Activated T-helper 1 cell treated with anti-CD3 and anti-CD28 coated beads, Interleukin-12 subunit alpha, Interleukin-12 subunit beta, Interleukin-2, Interleukin-4 antibody, amounts not matched to agents 30 ng/mL and 10 ng/mL and 1 ng/mL, durations not matched to agents 14 hours and 24 hours and 36 hours (primary cell): Measurements from ENCODE around the gene EIF1AD. TPM values are rescaled to one million over a fixed set of nuclear protein-coding genes. Genes with fewer than 3 reads are reported as not detected.
"Not testable (repeated sequence)": the region's sequence is repeated elsewhere in the genome, so short reads cannot be mapped to it uniquely, and the experiment has no call there.

Experiments
- DNase-seq: peaks from one replicate; pipeline ENCODE4 v3.0.0; 2021; ENCODE audit warnings: low spot score
- H3K27ac Mint-ChIP-seq: one replicate; pipeline ENCODE4 v1.8.0; 2021; ENCODE audit warnings: mild to moderate bottlenecking, mixed read lengths
- H3K27me3 Mint-ChIP-seq: one replicate; pipeline ENCODE4 v1.8.0; 2022; ENCODE audit warnings: mild to moderate bottlenecking, moderate library complexity, mixed read lengths; ENCODE audit not compliant: insufficient read depth
- H3K36me3 Mint-ChIP-seq: one replicate; pipeline ENCODE4 v1.8.0; 2021; ENCODE audit warnings: low read depth, mixed read lengths
- H3K4me1 Mint-ChIP-seq: one replicate; pipeline ENCODE4 v1.8.0; 2021; ENCODE audit warnings: low read depth, mixed read lengths
- H3K4me3 Mint-ChIP-seq: one replicate; pipeline ENCODE4 v1.8.0; 2021; ENCODE audit warnings: mild to moderate bottlenecking, moderate library complexity, mixed read lengths
- H3K9me3 Mint-ChIP-seq: one replicate; pipeline ENCODE4 v1.8.0; 2021; ENCODE audit warnings: mixed read lengths
- intact Hi-C: fragments of 100-400 bp; cut with micrococcal nuclease; formaldehyde crosslinking; loops from one replicate; pipeline ENCODE4 v1.15.1; 2024
- total RNA-seq: library from RNA; stranded (reverse); gene quantifications from 2 replicates; pipeline ENCODE4 v1.2.3, GENCODE V29; 2022

Gene EIF1AD
- total RNA-seq, 1 donor from 2014 or later: 70.7 TPM

DNA sequence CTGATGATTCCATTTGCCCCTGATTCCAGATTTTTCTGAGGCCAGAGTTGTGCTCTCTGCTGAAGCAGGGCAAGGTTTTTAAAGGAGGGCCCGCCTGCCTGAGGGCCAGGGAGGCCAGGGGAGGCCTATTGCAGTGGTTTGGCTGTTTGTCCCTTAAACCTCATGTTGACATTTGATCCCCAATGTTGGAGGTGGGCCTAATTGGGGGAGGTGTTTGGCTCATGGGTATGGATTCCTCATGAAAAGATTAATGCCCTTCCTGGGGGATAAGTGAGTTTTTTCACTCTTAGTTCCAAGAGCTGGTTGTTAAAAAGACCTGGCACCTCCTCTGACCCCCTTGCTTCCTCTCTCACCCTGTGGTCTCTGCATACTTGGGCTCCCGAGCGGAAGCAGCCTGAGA lies 37.8 kb upstream of the EIF1AD start:
- no peak for DNase-seq
- no peak overlapping the region for H3K27ac Mint-ChIP-seq
- no peaks in the 10 kb centered on the region for H3K9me3 Mint-ChIP-seq
- no peak overlapping the region for H3K4me3 Mint-ChIP-seq
- H3K4me1 Mint-ChIP-seq: peaks cover 5% of the 10 kb centered on the region
- intact Hi-C loops: no loop called here
- no peaks in the 10 kb centered on the region for H3K36me3 Mint-ChIP-seq
- H3K27me3 Mint-ChIP-seq: peaks cover 13% of the 10 kb centered on the region

DNA sequence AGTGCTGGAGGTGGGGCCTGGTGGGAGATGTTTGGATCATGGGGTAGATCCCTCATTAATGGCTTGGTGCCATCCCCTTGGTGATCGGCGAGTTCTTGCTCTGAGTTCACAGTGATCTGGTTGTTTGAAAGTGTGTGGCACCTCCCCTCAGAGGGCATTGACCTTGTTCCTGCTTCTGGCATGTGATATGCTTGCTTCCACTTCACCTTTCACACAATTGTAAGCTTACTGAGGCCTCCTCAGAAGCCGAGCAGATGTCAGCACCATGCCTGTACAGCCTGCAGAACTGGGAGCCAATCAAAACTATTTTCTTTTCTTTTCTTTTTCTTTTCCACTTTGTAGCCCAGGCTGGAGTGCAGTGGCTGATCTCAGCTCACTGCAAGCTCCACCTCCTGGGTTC lies 35.4 kb upstream of the EIF1AD start:
- Mint-ChIP-seq H3K4me3 (no peak overlapping the region), H3K36me3 (no peaks in the 10 kb centered on the region), H3K4me1 (no peaks in the 10 kb centered on the region), H3K27ac (no peak overlapping the region), H3K9me3 (no peaks in the 10 kb centered on the region), H3K27me3 (peaks cover 10% of the 10 kb centered on the region)
- DNase-seq: no peak
- intact Hi-C loops: no loop called here

DNA sequence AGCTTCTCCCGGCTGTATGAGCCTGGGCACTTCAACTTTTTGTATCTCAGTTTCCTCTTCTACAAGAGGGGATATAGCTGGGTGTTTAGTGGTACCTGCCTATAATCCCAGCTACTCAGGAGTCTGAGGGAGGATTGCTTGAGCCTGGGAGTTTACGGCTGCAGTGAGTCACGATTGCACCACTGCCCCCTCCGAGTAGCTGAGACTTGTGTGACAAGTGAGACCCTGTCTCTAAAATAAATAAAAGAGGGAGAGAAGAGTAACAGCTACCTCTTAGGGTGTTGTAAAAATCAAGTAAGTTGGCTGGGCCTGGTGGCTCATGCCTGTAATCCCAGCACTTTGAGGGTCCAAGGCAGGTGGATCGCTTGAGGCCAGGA lies 34.4 kb upstream of the EIF1AD start:
- Mint-ChIP-seq H3K4me1 (no peaks in the 10 kb centered on the region), H3K27me3 (peaks cover 10% of the 10 kb centered on the region), H3K4me3 (no peak overlapping the region), H3K9me3 (no peaks in the 10 kb centered on the region), H3K27ac (no peak overlapping the region), H3K36me3 (no peaks in the 10 kb centered on the region)
- no peak for DNase-seq
- intact Hi-C loops: no loop called here

DNA sequence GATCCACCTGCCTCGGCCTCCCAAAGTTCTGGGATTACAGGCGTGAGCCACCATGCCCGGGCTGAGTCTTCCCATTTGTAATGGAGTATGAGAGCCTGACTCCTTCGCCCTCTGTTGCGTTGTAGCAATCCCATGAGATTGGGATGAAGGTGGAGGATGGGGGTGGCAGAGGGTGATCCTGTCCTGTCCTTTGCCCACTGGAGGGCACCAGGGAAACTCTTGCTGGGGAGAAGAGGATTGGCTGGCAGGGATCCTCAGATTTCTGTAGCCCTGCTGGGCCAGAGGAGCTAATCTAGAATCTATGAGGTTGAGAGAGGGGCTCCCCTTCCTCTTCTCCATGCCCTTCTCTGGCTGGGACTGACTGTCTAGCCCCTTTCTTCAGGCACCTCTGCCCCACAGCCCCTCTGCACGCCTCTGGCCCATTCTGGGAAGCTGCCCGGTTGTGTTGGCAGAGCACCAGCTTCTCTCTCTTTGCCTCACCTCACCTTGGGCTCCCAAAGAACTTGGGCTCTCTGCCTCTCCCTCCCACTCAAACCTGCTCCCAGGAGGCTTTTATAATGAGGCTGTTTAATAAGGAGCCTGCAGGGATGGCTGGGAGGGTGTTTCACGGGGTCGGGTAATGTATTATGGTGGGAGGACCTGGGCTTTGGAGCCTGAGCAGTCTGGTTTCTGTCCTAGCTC lies 33.8 kb upstream of the EIF1AD start:
- Mint-ChIP-seq H3K36me3 (no peaks in the 10 kb centered on the region), H3K27ac (no peak overlapping the region), H3K4me3 (no peak overlapping the region), H3K4me1 (no peaks in the 10 kb centered on the region), H3K27me3 (peaks cover 10% of the 10 kb centered on the region), H3K9me3 (no peaks in the 10 kb centered on the region)
- intact Hi-C loops: no loop called here
- DNase-seq: no peak

DNA sequence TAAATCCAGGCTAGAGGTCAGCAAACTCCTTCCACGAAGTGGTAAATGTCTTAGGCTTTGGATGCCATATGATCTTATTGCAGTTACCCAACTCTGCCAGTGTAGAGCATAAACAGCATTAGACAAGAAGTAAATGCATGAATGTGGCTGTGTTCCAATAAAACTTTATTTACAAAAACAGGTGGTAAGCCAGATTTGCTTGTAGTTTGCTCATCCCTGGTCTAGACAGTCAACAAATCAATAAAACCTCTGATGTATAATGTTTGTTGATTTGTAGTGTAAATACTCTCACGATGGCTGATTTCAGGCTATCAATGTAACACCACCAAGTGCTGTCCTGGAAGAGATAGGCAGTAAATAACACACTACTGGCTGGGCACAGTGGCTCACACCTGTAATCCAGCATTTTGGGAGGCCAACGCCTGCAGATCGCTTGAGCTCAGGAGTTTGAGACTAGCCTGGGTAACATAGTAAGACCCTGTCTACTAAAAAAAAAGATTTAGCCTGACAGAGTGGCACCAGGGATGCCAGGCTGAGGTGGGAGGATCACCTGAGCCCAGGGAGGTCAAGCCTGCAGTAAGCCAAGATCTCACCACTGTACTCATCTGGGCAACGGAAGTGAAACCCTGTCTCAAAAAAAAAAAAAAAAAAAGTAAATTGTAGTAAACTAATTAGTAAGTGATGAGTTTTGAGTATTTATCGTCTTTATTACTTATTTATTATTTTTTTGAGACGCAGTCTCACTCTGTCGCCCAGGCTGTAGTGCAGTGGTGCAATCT lies 31.2 kb upstream of the EIF1AD start:
- Mint-ChIP-seq H3K4me1 (no peaks in the 10 kb centered on the region), H3K36me3 (no peaks in the 10 kb centered on the region), H3K27ac (no peak overlapping the region), H3K27me3 (peaks cover 8% of the 10 kb centered on the region), H3K9me3 (no peaks in the 10 kb centered on the region), H3K4me3 (no peak overlapping the region)
- intact Hi-C loops: no loop called here
- no peak for DNase-seq

DNA sequence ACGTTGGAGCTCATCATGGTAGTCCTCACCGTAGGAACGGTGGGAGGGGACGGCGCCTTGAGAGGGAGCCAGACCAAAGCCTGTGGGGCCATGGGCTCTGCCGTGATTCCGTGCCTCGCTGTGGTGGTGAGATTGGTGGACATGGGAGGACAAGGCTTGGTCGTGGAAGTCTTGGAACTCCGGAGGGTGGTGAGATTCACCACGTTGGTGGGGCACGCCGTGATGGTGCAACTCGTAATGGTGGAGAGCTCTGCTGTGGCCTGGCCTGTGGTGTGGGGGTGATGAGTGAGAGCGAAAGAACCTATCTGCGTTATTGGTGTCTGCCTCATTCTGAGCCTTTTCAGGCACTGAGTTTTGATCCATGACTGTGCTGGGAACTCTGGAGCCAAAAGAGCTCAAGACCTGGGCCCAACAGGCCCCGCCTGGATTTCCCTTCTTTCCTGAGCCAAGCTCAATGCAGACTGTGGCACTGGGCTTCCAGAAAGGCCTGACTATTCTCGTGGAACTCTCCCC lies 24.1 kb upstream of the EIF1AD start, which contains the start of gene CATSPER1:
Gene CATSPER1, minus strand, starts transcription at position 463 of the 513 bp plus-strand sequence. Its CDS starts 100 bp downstream, at position 363.
- H3K4me3 Mint-ChIP-seq: no peak within 1 kb of the TSS
- DNase-seq: no peak
- intact Hi-C loops: no loop called here
- peaks cover 6% of the 10 kb centered on the region for H3K4me1 Mint-ChIP-seq
- no peaks in the 10 kb centered on the region for H3K9me3 Mint-ChIP-seq
- H3K36me3 Mint-ChIP-seq: no peaks in the 10 kb centered on the region
- peaks cover 13% of the 10 kb centered on the region for H3K27me3 Mint-ChIP-seq
- H3K27ac Mint-ChIP-seq: no peak within 1 kb of the TSS

DNA sequence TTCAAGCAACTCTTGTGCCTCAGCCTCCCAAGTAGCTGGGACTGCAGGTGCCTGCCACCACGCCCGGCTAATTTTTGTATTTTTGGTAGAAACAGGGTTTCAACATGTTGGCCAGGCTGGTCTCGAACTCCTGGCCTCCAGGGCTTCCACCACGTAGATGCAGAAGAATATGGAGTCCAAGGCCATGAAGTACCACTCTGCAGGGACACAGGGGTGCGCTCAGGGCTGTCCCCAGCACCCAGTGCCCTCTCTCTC lies 21.2 kb upstream of the EIF1AD start:
- H3K36me3 Mint-ChIP-seq, intact Hi-C loops, H3K4me1 Mint-ChIP-seq, H3K4me3 Mint-ChIP-seq, H3K27me3 Mint-ChIP-seq, DNase-seq, H3K27ac Mint-ChIP-seq, H3K9me3 Mint-ChIP-seq: not testable (repeated sequence)

DNA sequence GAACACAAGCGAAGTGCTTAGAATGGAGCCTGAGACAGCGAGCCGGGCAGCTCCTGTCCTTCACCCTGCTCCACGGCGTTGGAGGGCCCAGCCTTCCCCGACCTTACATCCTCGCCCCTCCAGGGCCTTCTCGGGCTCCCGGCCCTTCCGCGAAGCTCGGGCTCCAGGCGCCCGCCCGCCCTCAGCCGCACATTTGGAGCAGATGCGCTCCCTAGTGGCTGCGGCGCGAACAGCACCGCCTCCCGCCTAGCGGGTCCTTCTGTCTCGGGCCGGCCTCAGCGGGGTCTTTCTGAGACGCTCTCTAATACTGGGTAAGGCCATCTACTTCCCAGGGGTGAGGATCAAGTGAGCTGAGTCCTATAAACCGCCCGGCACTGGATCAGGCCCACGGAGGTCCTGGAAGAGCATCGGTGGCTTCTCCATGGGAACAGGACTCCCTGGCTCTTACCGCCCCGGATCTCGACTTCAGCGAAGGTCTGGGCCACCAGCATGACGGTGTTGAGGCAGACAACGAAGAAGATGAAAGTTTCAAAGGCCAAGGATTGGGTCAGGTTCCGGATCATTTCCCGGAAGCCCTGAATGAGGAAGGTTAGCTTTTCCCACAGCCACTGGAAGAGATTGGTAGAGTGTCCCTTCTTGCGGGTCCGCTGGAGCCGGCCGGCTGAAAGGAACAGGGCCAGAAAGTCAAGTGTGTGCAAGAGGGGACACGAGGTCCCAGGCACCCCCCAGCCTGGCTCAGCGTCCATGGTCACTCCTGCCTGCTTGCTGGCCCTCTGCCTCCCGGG lies 20.6 kb upstream of the EIF1AD start:
- peak; percentile 73 for DNase-seq
- H3K4me3 Mint-ChIP-seq: peak overlapping the region; percentile 12
- H3K27ac Mint-ChIP-seq: no peak overlapping the region
- H3K9me3 Mint-ChIP-seq: no peaks in the 10 kb centered on the region
- intact Hi-C loops: loop anchor here (1.0 kb wide), 3 partner anchors 20 to 33 kb away; partner anchors contain the start of genes BANF1 and EIF1AD
- no peaks in the 10 kb centered on the region for H3K36me3 Mint-ChIP-seq
- peaks cover 8% of the 10 kb centered on the region for H3K27me3 Mint-ChIP-seq
- H3K4me1 Mint-ChIP-seq: peaks cover 8% of the 10 kb centered on the region

DNA sequence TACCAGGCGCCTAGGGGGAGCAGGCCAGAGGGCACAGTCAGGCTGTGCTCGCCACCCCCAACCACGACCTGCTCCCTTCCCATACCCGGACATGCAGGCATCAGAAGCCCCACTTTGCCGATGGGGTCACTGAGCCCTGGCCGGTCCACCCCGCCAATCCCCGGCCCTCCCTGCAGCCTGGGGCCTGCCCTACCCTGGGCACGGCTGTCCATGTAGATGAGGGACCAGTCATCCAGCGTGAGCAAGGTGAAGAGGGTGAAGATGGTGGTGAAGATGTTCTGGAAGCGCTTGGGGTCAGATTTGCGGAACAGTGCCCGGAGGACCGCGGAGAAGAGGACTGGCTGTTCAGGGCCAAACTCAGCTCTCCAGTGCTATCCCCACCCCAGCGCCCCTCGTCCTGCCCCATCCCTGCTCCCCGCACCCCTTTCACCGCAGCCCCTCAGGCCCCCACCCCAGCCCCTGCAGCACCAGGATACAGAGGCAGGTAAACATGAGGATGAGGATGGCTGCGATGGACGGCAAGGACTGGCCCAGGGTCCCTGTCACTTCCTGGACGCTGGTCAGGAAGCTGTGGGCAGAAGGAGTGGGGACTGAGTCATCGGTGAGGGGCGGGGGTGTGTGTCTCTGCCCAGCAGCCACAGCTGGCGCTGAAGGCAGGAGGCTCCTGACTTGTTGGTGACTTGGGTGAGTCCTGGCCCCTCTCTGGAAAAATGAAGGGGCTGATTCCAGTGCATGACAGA lies 18.8 kb upstream of the EIF1AD start:
- no peaks in the 10 kb centered on the region for H3K36me3 Mint-ChIP-seq
- no peak for DNase-seq
- peaks cover 8% of the 10 kb centered on the region for H3K27me3 Mint-ChIP-seq
- intact Hi-C loops: no loop called here
- H3K27ac Mint-ChIP-seq: peak overlapping the region; percentile 61
- H3K9me3 Mint-ChIP-seq: no peaks in the 10 kb centered on the region
- H3K4me1 Mint-ChIP-seq: peaks cover 13% of the 10 kb centered on the region
- peak overlapping the region; percentile 5 for H3K4me3 Mint-ChIP-seq

DNA sequence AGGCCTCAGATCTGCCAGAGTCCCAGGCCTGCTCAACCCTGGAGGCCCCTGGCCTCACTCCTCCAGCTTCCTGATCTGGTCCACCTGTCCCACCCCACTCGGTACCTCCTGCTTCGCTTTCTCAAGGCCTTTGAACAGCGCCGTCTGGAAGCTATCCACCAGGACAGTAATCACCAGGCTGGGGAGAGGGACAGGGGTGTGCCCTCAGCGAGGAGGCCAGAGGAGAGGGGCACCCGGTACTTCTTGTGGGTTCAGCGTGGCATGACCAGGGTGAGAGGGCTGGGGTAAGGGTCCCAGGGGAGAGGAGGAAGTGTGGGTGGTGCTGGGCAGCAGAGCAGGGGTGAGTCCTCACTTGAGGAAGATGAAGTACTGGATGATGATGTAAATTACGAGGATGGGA lies 18.3 kb upstream of the EIF1AD start:
- Mint-ChIP-seq H3K36me3 (no peaks in the 10 kb centered on the region), H3K27me3 (peaks cover 8% of the 10 kb centered on the region), H3K4me1 (peaks cover 13% of the 10 kb centered on the region), H3K9me3 (no peaks in the 10 kb centered on the region), H3K4me3 (no peak overlapping the region), H3K27ac (no peak overlapping the region)
- intact Hi-C loops: no loop called here
- DNase-seq: no peak

DNA sequence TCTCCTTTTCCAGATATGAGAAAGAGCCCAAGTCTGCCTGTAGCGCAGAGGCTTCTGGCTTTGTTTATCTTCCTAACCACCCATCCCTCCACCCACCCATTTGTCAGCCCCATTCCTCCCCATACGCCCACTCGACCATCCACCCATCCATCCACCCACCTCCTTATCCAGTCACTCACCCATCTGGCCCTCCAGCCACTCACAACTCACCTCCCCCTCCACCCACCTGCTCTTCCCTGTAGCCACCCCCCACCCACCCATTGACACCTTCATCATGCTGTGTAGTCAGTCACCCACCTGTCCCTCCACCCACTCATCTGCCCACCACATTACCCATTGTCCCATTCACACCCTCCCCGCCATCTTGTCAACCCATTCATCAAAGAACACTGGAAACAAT lies 15.4 kb upstream of the EIF1AD start:
- intact Hi-C loops: no loop called here
- Mint-ChIP-seq H3K4me1 (peaks cover 8% of the 10 kb centered on the region), H3K27ac (peak overlapping the region; percentile 70), H3K27me3 (peaks cover 10% of the 10 kb centered on the region), H3K36me3 (no peaks in the 10 kb centered on the region), H3K4me3 (no peak overlapping the region), H3K9me3 (no peaks in the 10 kb centered on the region)
- DNase-seq: no peak

DNA sequence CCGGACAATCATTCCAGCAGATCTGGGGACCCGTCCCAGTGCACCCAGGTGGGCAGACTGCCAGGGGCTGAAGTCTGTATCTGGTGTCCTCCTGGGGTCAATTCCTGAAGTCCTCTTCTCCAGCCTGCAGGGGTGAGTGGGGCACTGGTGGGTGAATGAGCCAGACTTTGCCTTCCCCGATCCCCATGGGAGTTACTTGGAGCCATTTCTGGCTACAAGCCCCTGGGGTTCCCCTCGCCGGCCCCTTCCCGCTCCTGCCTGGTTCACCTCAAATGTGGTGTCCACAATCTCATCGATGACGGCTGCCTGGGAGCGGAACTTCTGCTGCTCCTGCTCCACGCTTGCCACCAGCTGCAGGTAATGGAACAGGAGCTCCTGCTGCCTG lies 14.8 kb upstream of the EIF1AD start:
- H3K27ac Mint-ChIP-seq: no peak overlapping the region
- intact Hi-C loops: no loop called here
- H3K27me3 Mint-ChIP-seq: peaks cover 10% of the 10 kb centered on the region
- DNase-seq: no peak
- H3K9me3 Mint-ChIP-seq: no peaks in the 10 kb centered on the region
- H3K36me3 Mint-ChIP-seq: no peaks in the 10 kb centered on the region
- H3K4me1 Mint-ChIP-seq: peaks cover 8% of the 10 kb centered on the region
- H3K4me3 Mint-ChIP-seq: no peak overlapping the region
